Measurements from ENCODE around the gene MTMR4.
"Not testable (repeated sequence)": the region's sequence is repeated elsewhere in the genome, so short reads cannot be mapped to it uniquely, and the experiment has no call there.

MTMR4 gene

GRCh38 chr17:58493506-58493905 lies 20.9 kb downstream of the MTMR4 start:
- DNase-seq: no peak
- Mint-ChIP-seq H3K4me1 (peaks cover 6% of the 10 kb centered on the region), H3K9me3 (no peaks in the 10 kb centered on the region), H3K36me3 (peaks cover 71% of the 10 kb centered on the region), H3K27ac (no peak overlapping the region), H3K4me3 (no peak overlapping the region), H3K27me3 (no peaks in the 10 kb centered on the region)
- CTCF ChIA-PET: interaction anchor here (0.6 kb wide), 1 partner anchor 150 kb away, joined by 4 read pairs; no protein-coding TSS in a partner anchor

DNA sequence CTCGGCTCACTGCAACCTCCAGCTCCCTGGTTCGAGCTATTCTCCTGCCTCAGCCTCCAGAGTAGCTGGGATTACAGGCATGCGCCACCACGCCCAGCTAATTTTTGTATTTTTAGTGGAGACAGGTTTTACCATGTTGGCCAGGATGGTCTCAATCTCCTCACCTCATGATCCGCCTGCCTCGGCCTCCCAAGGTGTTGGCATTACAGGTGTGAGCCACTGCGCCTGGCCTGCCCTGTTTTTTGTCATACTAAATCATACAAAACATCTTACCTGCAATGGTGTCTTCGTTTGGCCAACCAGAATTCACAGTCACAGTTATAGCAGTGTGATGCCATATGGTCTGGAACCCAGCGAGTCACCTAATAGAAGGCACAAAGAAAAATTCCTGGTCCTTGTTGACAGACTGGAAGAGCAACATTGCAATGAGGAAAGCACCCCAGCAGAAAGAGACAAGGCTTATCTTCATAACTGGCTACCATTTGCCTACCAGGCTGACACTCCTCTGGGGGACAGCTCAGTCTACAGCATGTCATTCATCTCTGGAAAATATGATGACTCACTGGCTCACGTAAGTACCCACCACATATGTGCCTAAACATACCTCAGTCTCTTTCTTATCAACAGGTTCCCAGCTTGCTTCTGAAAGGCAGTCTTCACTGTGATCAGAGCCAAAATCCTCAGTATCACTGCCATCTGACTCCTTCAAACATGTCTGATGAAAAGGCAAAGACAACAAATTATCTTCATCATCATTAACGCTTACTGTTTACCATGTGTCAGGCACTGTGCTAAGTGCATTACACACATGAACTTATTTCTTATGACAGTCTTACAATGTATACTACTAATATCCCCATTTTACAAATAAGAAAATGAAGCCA lies 22.0 kb downstream of the MTMR4 start:
- CTCF ChIA-PET: interaction anchor here (0.7 kb wide), 1 partner anchor 75 kb away, joined by 3 read pairs; no protein-coding TSS in a partner anchor
- peaks cover 66% of the 10 kb centered on the region for H3K36me3 Mint-ChIP-seq
- no peak overlapping the region for H3K4me3 Mint-ChIP-seq

GRCh38 chr17:58491510-58492045 lies 22.9 kb downstream of the MTMR4 start:
- no peaks in the 10 kb centered on the region for H3K9me3 Mint-ChIP-seq
- no peak for DNase-seq
- H3K27ac Mint-ChIP-seq: no peak overlapping the region
- H3K36me3 Mint-ChIP-seq: peaks cover 60% of the 10 kb centered on the region
- H3K27me3 Mint-ChIP-seq: no peaks in the 10 kb centered on the region
- CTCF ChIA-PET: interaction anchor here (0.7 kb wide), 1 partner anchor 74 kb away, joined by 3 read pairs; no protein-coding TSS in a partner anchor
- no peak overlapping the region for H3K4me3 Mint-ChIP-seq
- H3K4me1 Mint-ChIP-seq: peaks cover 10% of the 10 kb centered on the region

More for the DNA sequence above, 22.0 kb downstream of the MTMR4 start:
- no peak for DNase-seq
- peaks cover 7% of the 10 kb centered on the region for H3K4me1 Mint-ChIP-seq
- H3K9me3 Mint-ChIP-seq: no peaks in the 10 kb centered on the region
- H3K27me3 Mint-ChIP-seq: no peaks in the 10 kb centered on the region
- H3K27ac Mint-ChIP-seq: no peak overlapping the region

GRCh38 chr17:58488428-58488890 lies 26.0 kb downstream of the MTMR4 start:
- no peak for DNase-seq
- Mint-ChIP-seq H3K9me3 (no peaks in the 10 kb centered on the region), H3K36me3 (peaks cover 39% of the 10 kb centered on the region), H3K27me3 (no peaks in the 10 kb centered on the region), H3K27ac (peak overlapping the region; percentile 24), H3K4me1 (peaks cover 7% of the 10 kb centered on the region), H3K4me3 (no peak overlapping the region)
- CTCF ChIA-PET: interaction anchor here (0.9 to 1.6 kb wide), 4 partner anchors 8 to 239 kb away, joined by 3 to 5 read pairs (median 4); partner anchors contain the start of gene MPO

- Mint-ChIP-seq H3K9me3 (no peaks in the 10 kb centered on the region), H3K4me1 (peaks cover 7% of the 10 kb centered on the region), H3K36me3 (peaks cover 36% of the 10 kb centered on the region), H3K4me3 (no peak within 1 kb of the TSS), H3K27me3 (no peaks in the 10 kb centered on the region), H3K27ac (peak within 1 kb of the TSS; percentile 24)
- CTCF ChIA-PET: interaction anchor here (0.9 to 1.6 kb wide), 4 partner anchors 9 to 238 kb away, joined by 3 to 5 read pairs (median 4); partner anchors contain the start of gene MPO
- peak; percentile 79 for DNase-seq
Measured at GRCh38 chr17:58487589-58488427, 26.6 kb downstream of the MTMR4 start, which contains the start of gene HSF5. TSS of gene HSF5 (minus strand) at chr17:58488408. CDS start at chr17:58488274, 134 bp downstream.

DNA sequence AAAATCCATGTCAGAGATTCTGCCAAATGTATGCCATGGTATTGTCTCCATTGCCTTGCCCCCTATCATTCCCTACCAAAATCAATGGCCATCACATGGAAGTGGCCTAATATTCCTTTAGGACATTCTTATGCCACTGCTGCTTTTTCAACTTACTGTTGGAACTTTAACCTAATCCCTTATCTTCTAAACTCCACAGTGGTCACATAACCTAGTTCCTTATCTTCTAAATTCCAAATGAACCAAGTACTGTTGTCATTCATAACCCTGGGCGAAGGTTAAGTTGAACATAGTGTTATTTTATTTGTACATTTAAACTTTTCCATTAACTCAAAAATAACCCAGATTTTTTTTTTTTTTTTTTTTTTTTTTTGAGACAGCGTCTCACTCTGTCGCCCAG lies 29.8 kb downstream of the MTMR4 start:
- Mint-ChIP-seq H3K4me1 (peaks cover 7% of the 10 kb centered on the region), H3K27ac (no peak overlapping the region), H3K9me3 (no peaks in the 10 kb centered on the region), H3K4me3 (no peak overlapping the region), H3K36me3 (peaks cover 12% of the 10 kb centered on the region), H3K27me3 (no peaks in the 10 kb centered on the region)
- CTCF ChIA-PET: no interaction called here
- DNase-seq: no peak

DNA sequence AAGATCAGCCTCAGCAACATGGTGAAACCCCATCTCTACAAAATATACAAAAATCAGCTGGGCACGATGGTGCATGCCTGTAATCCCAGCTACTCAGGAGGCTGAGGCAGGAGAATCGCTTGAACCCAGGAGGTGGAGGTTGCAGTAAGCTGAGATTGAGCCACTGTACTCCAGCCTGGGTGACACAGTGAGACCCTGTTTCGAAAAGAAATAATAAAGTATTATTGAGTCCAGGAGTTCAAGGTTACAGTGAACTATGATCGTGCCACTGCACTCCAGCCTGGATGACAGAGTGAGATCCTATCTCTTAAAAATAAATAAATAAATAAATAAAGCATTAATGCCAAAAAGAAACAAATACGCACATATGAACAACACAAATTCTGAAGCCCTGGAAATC lies 32.6 kb downstream of the MTMR4 start:
- CTCF ChIA-PET: not testable (repeated sequence)

DNA sequence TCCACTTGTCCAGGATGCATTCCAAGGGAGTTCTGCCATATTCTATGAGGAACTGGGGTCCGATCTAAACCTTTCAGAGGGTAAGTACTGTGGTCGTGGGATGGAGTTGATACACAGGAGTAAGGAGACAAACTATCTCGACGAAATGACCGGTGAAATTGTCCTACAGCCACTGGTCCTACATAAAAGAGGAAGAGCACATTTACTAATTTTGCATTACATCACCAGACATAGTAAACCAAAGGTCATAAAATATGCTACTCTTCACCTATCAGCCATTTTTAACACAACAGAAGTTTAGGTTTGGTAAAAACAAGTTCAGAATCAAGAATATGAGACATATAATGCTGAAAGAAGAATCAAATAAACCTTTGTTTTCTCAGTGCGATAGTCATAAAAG lies 34.3 kb downstream of the MTMR4 start:
- Mint-ChIP-seq H3K27me3 (no peaks in the 10 kb centered on the region), H3K4me3 (no peak overlapping the region), H3K9me3 (no peaks in the 10 kb centered on the region), H3K27ac (no peak overlapping the region), H3K36me3 (no peaks in the 10 kb centered on the region), H3K4me1 (no peaks in the 10 kb centered on the region)
- CTCF ChIA-PET: no interaction called here
- DNase-seq: no peak

More for the DNA sequence above, 32.6 kb downstream of the MTMR4 start:
- H3K27me3 Mint-ChIP-seq, DNase-seq, H3K36me3 Mint-ChIP-seq, H3K9me3 Mint-ChIP-seq, H3K4me3 Mint-ChIP-seq, H3K4me1 Mint-ChIP-seq, H3K27ac Mint-ChIP-seq: not testable (repeated sequence)

GRCh38 chr17:58476812-58477211 lies 37.6 kb downstream of the MTMR4 start:
- Mint-ChIP-seq H3K4me1 (no peaks in the 10 kb centered on the region), H3K9me3 (no peaks in the 10 kb centered on the region), H3K27ac (no peak overlapping the region), H3K27me3 (no peaks in the 10 kb centered on the region), H3K4me3 (no peak overlapping the region), H3K36me3 (no peaks in the 10 kb centered on the region)
- DNase-seq: no peak
- CTCF ChIA-PET: interaction anchor here (1.3 kb wide), 1 partner anchor 28 kb away, joined by 3 read pairs; no protein-coding TSS in a partner anchor

- CTCF ChIA-PET: interaction anchor here (1.3 kb wide), 1 partner anchor 27 kb away, joined by 3 read pairs; no protein-coding TSS in a partner anchor
- DNase-seq: no peak
- Mint-ChIP-seq H3K27me3 (no peaks in the 10 kb centered on the region), H3K27ac (no peak overlapping the region), H3K36me3 (no peaks in the 10 kb centered on the region), H3K4me1 (no peaks in the 10 kb centered on the region), H3K4me3 (no peak overlapping the region), H3K9me3 (no peaks in the 10 kb centered on the region)
Measured at GRCh38 chr17:58475985-58476384, 38.5 kb downstream of the MTMR4 start.

GRCh38 chr17:58470356-58470755 lies 44.1 kb downstream of the MTMR4 start:
- Mint-ChIP-seq H3K27me3 (no peaks in the 10 kb centered on the region), H3K4me3 (no peak overlapping the region), H3K36me3 (no peaks in the 10 kb centered on the region), H3K9me3 (no peaks in the 10 kb centered on the region), H3K27ac (no peak overlapping the region), H3K4me1 (no peaks in the 10 kb centered on the region)
- DNase-seq: no peak
- CTCF ChIA-PET: no interaction called here

DNA sequence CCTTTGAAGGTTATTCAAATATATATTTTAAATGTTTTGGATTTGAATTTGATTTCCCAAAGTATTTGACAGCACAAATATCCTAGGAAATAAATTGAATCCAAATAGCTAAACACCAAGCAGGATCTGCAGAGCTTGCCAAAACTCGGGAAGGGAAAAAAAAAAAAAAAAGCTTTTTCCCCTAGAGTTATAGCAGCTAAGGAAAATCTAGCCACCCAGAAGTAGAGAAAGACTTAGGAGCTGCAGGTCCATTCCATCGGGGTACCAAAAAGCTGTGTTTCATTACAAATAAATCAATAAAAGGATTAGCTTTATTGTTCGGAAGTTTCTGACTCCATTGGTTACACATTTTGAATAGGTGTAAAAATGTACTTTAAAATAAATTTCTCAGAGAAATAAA lies 45.5 kb downstream of the MTMR4 start:
- CTCF ChIA-PET: no interaction called here
- no peaks in the 10 kb centered on the region for H3K36me3 Mint-ChIP-seq
- no peaks in the 10 kb centered on the region for H3K4me1 Mint-ChIP-seq
- no peak overlapping the region for H3K27ac Mint-ChIP-seq
- H3K9me3 Mint-ChIP-seq: no peaks in the 10 kb centered on the region
- no peak for DNase-seq
- H3K4me3 Mint-ChIP-seq: no peak overlapping the region
- no peaks in the 10 kb centered on the region for H3K27me3 Mint-ChIP-seq

GRCh38 chr17:58455491-58455890 lies 58.9 kb downstream of the MTMR4 start:
- Mint-ChIP-seq H3K36me3 (no peaks in the 10 kb centered on the region), H3K27ac (no peak overlapping the region), H3K9me3 (no peaks in the 10 kb centered on the region)

DNA sequence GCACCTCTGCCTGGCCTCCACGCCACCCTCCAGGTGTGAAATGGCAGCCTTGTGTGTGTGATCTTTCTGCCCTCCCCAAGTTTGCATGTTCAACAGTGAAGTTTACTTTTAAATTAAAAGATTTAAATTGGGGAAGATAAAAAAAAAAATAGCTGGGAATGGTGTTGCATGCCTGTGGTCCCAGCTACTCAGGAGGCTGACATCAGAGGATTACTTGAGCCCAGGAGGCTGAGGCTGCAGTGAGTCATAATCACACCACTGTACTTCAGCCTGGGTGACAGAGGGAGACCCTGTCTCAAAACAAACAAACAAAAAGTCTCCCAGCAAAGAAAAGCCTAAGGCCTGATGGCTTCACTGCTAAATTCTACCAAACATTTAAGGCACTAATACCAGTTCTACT lies 61.7 kb downstream of the MTMR4 start:
- H3K27ac Mint-ChIP-seq: no peak overlapping the region
- no peaks in the 10 kb centered on the region for H3K9me3 Mint-ChIP-seq
- CTCF ChIA-PET: interaction anchor here (1.2 to 1.3 kb wide), 2 partner anchors 135 to 149 kb away, joined by 3 read pairs; no protein-coding TSS in a partner anchor
- H3K27me3 Mint-ChIP-seq: no peaks in the 10 kb centered on the region
- H3K36me3 Mint-ChIP-seq: no peaks in the 10 kb centered on the region
- no peak overlapping the region for H3K4me3 Mint-ChIP-seq
- H3K4me1 Mint-ChIP-seq: no peaks in the 10 kb centered on the region
- no peak for DNase-seq

More at GRCh38 chr17:58455491-58455890, 58.9 kb downstream of the MTMR4 start:
- Mint-ChIP-seq H3K27me3 (no peaks in the 10 kb centered on the region), H3K4me1 (no peaks in the 10 kb centered on the region), H3K4me3 (no peak overlapping the region)
- CTCF ChIA-PET: no interaction called here
- no peak for DNase-seq

All from activated naive CD4-positive, alpha-beta T cell treated with anti-CD3 and anti-CD28 coated beads, Interleukin-2, amount 10 ng/mL, durations not matched to agents 7 days and 5 days (primary cell).